ENCODE data around the gene SLC7A6.
A peak's percentile ranks its signal among the peaks of the same experiment; 100 is the strongest.

Gene SLC7A6

GRCh38 chr16:68246666-68247065 lies 17.7 kb upstream of the SLC7A6 start:
- no peaks in the 10 kb centered on the region for H3K9me2 ChIP-seq (replicated peaks; ENCODE audit: low read depth, low read length)
- no peaks in the 10 kb centered on the region for H4K20me1 ChIP-seq (ENCODE audit: insufficient read depth, low read length, poor library complexity, severe bottlenecking)
- H3K27me3 ChIP-seq (ENCODE audit: insufficient read depth, low read length, poor library complexity, severe bottlenecking) = no peaks in the 10 kb centered on the region
- H3F3A ChIP-seq (ENCODE audit: low read depth) = no peaks in the 10 kb centered on the region
- no peak overlapping the region for H2AFZ ChIP-seq (ENCODE audit: low read length)
- H3K36me3 ChIP-seq (ENCODE audit: insufficient read depth, low read length) = no peaks in the 10 kb centered on the region
- no peak for TF ChIP-seq EZH2phosphoT487 (IDR thresholded peaks at IDR 0.05; ENCODE audit: borderline replicate concordance)
- TF ChIP-seq CTCF (conservative IDR thresholded peaks at IDR 0.05; ENCODE audit: low read length) = no peak
- H3K9ac ChIP-seq (ENCODE audit: low read depth, low read length, poor library complexity, severe bottlenecking) = peak overlapping the region; percentile 76
- peak overlapping the region; percentile 98 for H3K4me2 ChIP-seq (ENCODE audit: low read depth, low read length, poor library complexity, severe bottlenecking)
- peaks cover 22% of the 10 kb centered on the region for H3K4me1 ChIP-seq (ENCODE audit: insufficient read depth, low read length, poor library complexity, severe bottlenecking)
- peak overlapping the region; percentile 83 for H3K4me3 ChIP-seq (ENCODE audit: low read length, poor library complexity, severe bottlenecking)
- peaks cover 10% of the 10 kb centered on the region; the same call in 1 of the 2 replicates for H3K79me2 ChIP-seq (ENCODE audit: insufficient read depth, low read length)
- H3K9me3 ChIP-seq (ENCODE audit: insufficient read depth, low read depth, low read length) = no peaks in the 10 kb centered on the region

- no peaks in the 10 kb centered on the region for H3K9me3 ChIP-seq (ENCODE audit: insufficient read depth, low read depth, low read length)
- TF ChIP-seq EZH2phosphoT487 (IDR thresholded peaks at IDR 0.05; ENCODE audit: borderline replicate concordance) (no peak), CTCF (conservative IDR thresholded peaks at IDR 0.05; ENCODE audit: low read length) (no peak)
- no peaks in the 10 kb centered on the region for H3K9me2 ChIP-seq (replicated peaks; ENCODE audit: low read depth, low read length)
- no peaks in the 10 kb centered on the region for H3K27me3 ChIP-seq (ENCODE audit: insufficient read depth, low read length, poor library complexity, severe bottlenecking)
- peak overlapping the region; percentile 98 for H3K4me2 ChIP-seq (ENCODE audit: low read depth, low read length, poor library complexity, severe bottlenecking)
- H2AFZ ChIP-seq (ENCODE audit: low read length) = no peak overlapping the region
- no peak overlapping the region for H3K4me3 ChIP-seq (ENCODE audit: low read length, poor library complexity, severe bottlenecking)
- H4K20me1 ChIP-seq (ENCODE audit: insufficient read depth, low read length, poor library complexity, severe bottlenecking) = no peaks in the 10 kb centered on the region
- H3K4me1 ChIP-seq (ENCODE audit: insufficient read depth, low read length, poor library complexity, severe bottlenecking) = peaks cover 22% of the 10 kb centered on the region
- peaks cover 10% of the 10 kb centered on the region; the same call in 1 of the 2 replicates for H3K79me2 ChIP-seq (ENCODE audit: insufficient read depth, low read length)
- peak overlapping the region; percentile 28 for H3K9ac ChIP-seq (ENCODE audit: low read depth, low read length, poor library complexity, severe bottlenecking)
- no peaks in the 10 kb centered on the region for H3K36me3 ChIP-seq (ENCODE audit: insufficient read depth, low read length)
- H3F3A ChIP-seq (ENCODE audit: low read depth) = no peaks in the 10 kb centered on the region
Measured at GRCh38 chr16:68247400-68247799, 16.9 kb upstream of the SLC7A6 start.

GRCh38 chr16:68247932-68248331 lies 16.4 kb upstream of the SLC7A6 start:
- H3K36me3 ChIP-seq (ENCODE audit: insufficient read depth, low read length) = no peaks in the 10 kb centered on the region
- no peak for TF ChIP-seq EZH2phosphoT487 (IDR thresholded peaks at IDR 0.05; ENCODE audit: borderline replicate concordance)
- no peak for TF ChIP-seq CTCF (conservative IDR thresholded peaks at IDR 0.05; ENCODE audit: low read length)
- H3F3A ChIP-seq (ENCODE audit: low read depth) = no peaks in the 10 kb centered on the region
- no peak overlapping the region for H2AFZ ChIP-seq (ENCODE audit: low read length)
- H3K27me3 ChIP-seq (ENCODE audit: insufficient read depth, low read length, poor library complexity, severe bottlenecking) = no peaks in the 10 kb centered on the region
- peaks cover 22% of the 10 kb centered on the region for H3K4me1 ChIP-seq (ENCODE audit: insufficient read depth, low read length, poor library complexity, severe bottlenecking)
- peak overlapping the region; percentile 28 for H3K9ac ChIP-seq (ENCODE audit: low read depth, low read length, poor library complexity, severe bottlenecking)
- H3K9me3 ChIP-seq (ENCODE audit: insufficient read depth, low read depth, low read length) = no peaks in the 10 kb centered on the region
- no peak overlapping the region for H3K4me3 ChIP-seq (ENCODE audit: low read length, poor library complexity, severe bottlenecking)
- peak overlapping the region; percentile 98 for H3K4me2 ChIP-seq (ENCODE audit: low read depth, low read length, poor library complexity, severe bottlenecking)
- H3K9me2 ChIP-seq (replicated peaks; ENCODE audit: low read depth, low read length) = no peaks in the 10 kb centered on the region
- H3K79me2 ChIP-seq (ENCODE audit: insufficient read depth, low read length) = peaks cover 10% of the 10 kb centered on the region; the same call in 1 of the 2 replicates
- H4K20me1 ChIP-seq (ENCODE audit: insufficient read depth, low read length, poor library complexity, severe bottlenecking) = no peaks in the 10 kb centered on the region
